ENCODE measurements around the gene EIF2S2. TPM values are rescaled to one million over a fixed set of nuclear protein-coding genes. Genes with fewer than 3 reads are reported as not detected.

The EIF2S2 gene
- total RNA-seq, 1 donor = 148 TPM

DNA sequence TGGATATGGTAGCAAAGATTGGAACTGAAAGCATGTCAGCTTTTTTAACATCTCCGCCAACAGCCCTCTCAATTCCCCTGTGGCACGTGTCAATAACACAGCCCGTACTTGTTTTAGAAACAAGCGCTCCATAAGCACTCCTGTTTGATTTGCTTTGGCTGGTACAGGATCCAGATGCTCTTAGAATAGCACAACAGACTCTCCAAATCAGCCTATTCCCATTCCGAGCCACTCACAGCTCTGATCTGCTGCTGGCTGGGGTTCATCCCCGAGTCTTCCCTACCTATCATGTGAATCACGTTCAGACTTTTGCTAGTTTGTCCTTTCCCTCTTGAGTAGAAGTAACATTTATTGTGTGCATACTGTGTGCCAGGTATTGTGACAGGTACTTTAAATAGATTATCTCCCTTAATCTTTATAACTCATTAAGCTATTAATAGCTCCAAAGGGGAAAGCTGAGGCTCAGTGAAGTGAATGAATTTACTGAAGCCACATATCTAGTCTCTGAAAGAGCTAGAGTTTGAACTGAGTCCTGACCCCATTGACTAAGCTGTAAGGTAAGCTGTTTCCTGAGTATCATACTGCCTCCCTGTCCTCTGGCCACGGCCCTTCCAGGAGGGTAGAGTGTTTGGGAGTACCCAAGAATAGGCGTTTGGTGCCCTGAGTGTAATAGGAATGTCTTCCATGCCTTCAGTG, 71.6 kb downstream of the EIF2S2 start:
- no peak for DNase-seq (ENCODE audit: low read depth)
- TF ChIP-seq, protein P1, sequence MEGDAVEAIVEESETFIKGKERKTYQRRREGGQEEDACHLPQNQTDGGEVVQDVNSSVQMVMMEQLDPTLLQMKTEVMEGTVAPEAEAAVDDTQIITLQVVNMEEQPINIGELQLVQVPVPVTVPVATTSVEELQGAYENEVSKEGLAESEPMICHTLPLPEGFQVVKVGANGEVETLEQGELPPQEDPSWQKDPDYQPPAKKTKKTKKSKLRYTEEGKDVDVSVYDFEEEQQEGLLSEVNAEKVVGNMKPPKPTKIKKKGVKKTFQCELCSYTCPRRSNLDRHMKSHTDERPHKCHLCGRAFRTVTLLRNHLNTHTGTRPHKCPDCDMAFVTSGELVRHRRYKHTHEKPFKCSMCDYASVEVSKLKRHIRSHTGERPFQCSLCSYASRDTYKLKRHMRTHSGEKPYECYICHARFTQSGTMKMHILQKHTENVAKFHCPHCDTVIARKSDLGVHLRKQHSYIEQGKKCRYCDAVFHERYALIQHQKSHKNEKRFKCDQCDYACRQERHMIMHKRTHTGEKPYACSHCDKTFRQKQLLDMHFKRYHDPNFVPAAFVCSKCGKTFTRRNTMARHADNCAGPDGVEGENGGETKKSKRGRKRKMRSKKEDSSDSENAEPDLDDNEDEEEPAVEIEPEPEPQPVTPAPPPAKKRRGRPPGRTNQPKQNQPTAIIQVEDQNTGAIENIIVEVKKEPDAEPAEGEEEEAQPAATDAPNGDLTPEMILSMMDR (IDR thresholded peaks at IDR 0.05; ENCODE audit: insufficient read depth, low read length) = no peak
- H3K4me3 ChIP-seq (ENCODE audit: low read depth, low read length) = no peak overlapping the region

Small RNA genes lying within 50 kb of the gene (small RNA-seq; reads per million reads assigned to genes)
- gene MIR4755 = not detected

Other genes starting within 250 kb of the EIF2S2 start
- gene RALY, start 118.3 kb downstream of the EIF2S2 start, total RNA-seq (ENCODE audit: low replicate concordance) = 36.5 and 67.4 TPM in 2 replicates
- gene ASIP, start 129.2 kb upstream of the EIF2S2 start, total RNA-seq (ENCODE audit: low replicate concordance) = not detected in 2 replicates
- gene AHCY, start 191.1 kb upstream of the EIF2S2 start, total RNA-seq (ENCODE audit: low replicate concordance) = 29.3 and 88.3 TPM in 2 replicates